GM12872 (cell line): ENCODE results near the gene CPA2.

Experiments used
- TF ChIP-seq, protein P1 (sequence below): IDR thresholded peaks from 3 replicates; pipeline ENCODE4 v1.5.1; 2011; ENCODE audit warnings: low read depth, mild to moderate bottlenecking, low read length, moderate library complexity; ENCODE audit not compliant: insufficient read depth

CPA2 gene

GRCh38 chr7:130303127-130303526 is 36.5 kb downstream of the CPA2 start:
- TF ChIP-seq, protein P1, sequence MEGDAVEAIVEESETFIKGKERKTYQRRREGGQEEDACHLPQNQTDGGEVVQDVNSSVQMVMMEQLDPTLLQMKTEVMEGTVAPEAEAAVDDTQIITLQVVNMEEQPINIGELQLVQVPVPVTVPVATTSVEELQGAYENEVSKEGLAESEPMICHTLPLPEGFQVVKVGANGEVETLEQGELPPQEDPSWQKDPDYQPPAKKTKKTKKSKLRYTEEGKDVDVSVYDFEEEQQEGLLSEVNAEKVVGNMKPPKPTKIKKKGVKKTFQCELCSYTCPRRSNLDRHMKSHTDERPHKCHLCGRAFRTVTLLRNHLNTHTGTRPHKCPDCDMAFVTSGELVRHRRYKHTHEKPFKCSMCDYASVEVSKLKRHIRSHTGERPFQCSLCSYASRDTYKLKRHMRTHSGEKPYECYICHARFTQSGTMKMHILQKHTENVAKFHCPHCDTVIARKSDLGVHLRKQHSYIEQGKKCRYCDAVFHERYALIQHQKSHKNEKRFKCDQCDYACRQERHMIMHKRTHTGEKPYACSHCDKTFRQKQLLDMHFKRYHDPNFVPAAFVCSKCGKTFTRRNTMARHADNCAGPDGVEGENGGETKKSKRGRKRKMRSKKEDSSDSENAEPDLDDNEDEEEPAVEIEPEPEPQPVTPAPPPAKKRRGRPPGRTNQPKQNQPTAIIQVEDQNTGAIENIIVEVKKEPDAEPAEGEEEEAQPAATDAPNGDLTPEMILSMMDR, result no peak

DNA sequence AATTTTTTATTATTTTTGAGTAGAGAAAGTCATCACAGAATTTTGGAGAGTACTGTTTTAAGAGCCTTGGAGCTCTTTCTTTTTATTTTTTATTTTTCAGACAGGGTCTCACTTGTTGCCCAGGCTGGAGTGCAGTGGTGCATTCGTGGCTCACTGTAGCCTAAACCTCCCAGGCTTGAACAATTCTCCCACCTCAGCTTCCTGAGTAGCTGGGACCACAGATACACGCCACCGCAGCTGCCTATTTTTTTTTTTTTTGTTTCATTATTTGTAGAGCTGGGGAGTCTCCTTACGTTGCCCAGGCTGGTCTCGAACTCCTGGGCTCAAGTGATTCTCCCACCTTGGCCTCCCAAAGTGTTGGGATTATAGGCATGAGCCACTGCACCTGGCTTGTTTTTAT is 36.9 kb downstream of the CPA2 start:
- TF ChIP-seq, protein P1, result no peak

DNA sequence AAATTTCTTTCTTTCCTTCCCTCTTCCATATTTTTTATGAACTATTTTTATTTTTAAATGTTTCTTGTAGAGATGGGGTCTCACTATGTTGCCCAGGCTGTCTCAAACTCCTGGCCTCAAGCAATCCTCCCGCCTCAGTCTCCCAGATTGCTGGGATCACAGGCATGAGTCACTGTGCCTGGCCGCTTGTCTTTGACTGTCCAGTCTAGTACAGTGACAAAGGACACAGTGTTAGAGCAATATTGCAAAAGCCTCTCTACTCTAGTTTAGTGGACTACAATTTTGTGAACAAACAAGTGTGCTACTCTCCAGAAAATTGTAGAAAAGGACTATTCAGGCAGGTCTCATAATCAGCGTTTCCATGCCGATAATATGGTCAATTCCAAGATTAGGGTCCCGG is 37.3 kb downstream of the CPA2 start:
- TF ChIP-seq, protein P1, result no peak

GRCh38 chr7:130304878-130305277 is 38.2 kb downstream of the CPA2 start:
- TF ChIP-seq, protein P1, result no peak

- TF ChIP-seq, protein P1, result no peak
Measured at GRCh38 chr7:130305433-130306042, 38.9 kb downstream of the CPA2 start.

GRCh38 chr7:130309986-130310385 is 43.3 kb downstream of the CPA2 start:
- TF ChIP-seq, protein P1, result no peak

GRCh38 chr7:130314305-130314704 is 47.6 kb downstream of the CPA2 start:
- TF ChIP-seq, protein P1, result no peak
